ENCODE measurements around the gene ZCCHC2.

- no peak for TF ChIP-seq CTCF (IDR thresholded peaks at IDR 0.05)
- no peak for TF ChIP-seq EP300 (IDR thresholded peaks at IDR 0.05; ENCODE audit: low read depth)
Observed at GRCh38 chr18:62531078-62531477, 8.3 kb downstream of the ZCCHC2 start.

All from transverse colon (tissue), 3 donors.